NB4 (cell line): Measurements from ENCODE around the gene ABLIM2.

Experiments
- MYC ChIP-seq: IDR thresholded peaks from 2 replicates; pipeline ENCODE4 v1.6.1; 2011; ENCODE audit warnings: low read depth, low read length
- POLR2A ChIP-seq: IDR thresholded peaks from 2 replicates; pipeline ENCODE4 v1.6.1; 2011; ENCODE audit warnings: mild to moderate bottlenecking; ENCODE audit not compliant: insufficient read length; ENCODE audit errors: extremely low read depth
- TF ChIP-seq, protein P1 (sequence below): IDR thresholded peaks from 2 replicates; pipeline ENCODE4 v1.6.1; 2011; ENCODE audit warnings: low read depth, low read length
- TF ChIP-seq, protein P2 (sequence below): IDR thresholded peaks from one replicate; pipeline ENCODE4 v1.5.1; 2012; ENCODE audit warnings: low read depth, low read length

DNA sequence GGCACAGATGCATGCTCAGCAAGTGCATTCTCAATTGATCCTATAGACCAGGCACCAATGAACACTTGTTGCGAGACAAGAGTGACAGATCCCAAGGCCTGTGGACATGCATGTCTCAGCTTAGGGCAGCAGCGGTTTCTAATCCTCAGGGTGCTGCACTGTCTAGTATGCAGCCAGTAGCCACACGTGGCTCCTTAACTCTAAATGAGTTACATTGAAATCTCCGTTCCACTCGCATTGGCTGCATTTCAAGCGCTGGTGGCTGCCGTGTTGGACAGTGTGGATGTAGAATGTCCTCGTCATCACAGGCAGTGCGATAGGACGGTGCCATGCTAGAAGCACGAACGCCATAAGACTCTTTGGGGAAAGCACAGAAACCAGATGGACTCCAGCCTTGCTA is 194.9 kb downstream of the ABLIM2 start:
- TF ChIP-seq, protein P1, sequence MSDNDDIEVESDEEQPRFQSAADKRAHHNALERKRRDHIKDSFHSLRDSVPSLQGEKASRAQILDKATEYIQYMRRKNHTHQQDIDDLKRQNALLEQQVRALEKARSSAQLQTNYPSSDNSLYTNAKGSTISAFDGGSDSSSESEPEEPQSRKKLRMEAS: no peak
- TF ChIP-seq, protein P2, sequence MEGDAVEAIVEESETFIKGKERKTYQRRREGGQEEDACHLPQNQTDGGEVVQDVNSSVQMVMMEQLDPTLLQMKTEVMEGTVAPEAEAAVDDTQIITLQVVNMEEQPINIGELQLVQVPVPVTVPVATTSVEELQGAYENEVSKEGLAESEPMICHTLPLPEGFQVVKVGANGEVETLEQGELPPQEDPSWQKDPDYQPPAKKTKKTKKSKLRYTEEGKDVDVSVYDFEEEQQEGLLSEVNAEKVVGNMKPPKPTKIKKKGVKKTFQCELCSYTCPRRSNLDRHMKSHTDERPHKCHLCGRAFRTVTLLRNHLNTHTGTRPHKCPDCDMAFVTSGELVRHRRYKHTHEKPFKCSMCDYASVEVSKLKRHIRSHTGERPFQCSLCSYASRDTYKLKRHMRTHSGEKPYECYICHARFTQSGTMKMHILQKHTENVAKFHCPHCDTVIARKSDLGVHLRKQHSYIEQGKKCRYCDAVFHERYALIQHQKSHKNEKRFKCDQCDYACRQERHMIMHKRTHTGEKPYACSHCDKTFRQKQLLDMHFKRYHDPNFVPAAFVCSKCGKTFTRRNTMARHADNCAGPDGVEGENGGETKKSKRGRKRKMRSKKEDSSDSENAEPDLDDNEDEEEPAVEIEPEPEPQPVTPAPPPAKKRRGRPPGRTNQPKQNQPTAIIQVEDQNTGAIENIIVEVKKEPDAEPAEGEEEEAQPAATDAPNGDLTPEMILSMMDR: no peak
- no peak for TF ChIP-seq POLR2A
- TF ChIP-seq MYC: no peak
